Osteocyte (in vitro differentiated cells): ENCODE data around the gene ENOX1. TPM values are rescaled to one million over a fixed set of nuclear protein-coding genes. Genes with fewer than 3 reads are reported as not detected.

Experiments
- DNase-seq: peaks from one replicate; pipeline ENCODE4 v3.0.0; 2021; ENCODE audit warnings: mixed read lengths; ENCODE audit not compliant: unreplicated experiment; ENCODE audit errors: extremely low spot score
- H3K27ac Mint-ChIP-seq: one replicate; pipeline ENCODE4 v1.8.0; 2021; ENCODE audit warnings: mild to moderate bottlenecking, mixed read lengths; ENCODE audit not compliant: unreplicated experiment
- H3K27me3 Mint-ChIP-seq: one replicate; pipeline ENCODE4 v1.8.0; 2021; ENCODE audit warnings: mixed read lengths; ENCODE audit not compliant: unreplicated experiment
- H3K36me3 Mint-ChIP-seq: one replicate; pipeline ENCODE4 v1.8.0; 2021; ENCODE audit warnings: mixed read lengths; ENCODE audit not compliant: unreplicated experiment
- H3K4me1 Mint-ChIP-seq: one replicate; pipeline ENCODE4 v1.8.0; 2021; ENCODE audit warnings: mixed read lengths; ENCODE audit not compliant: unreplicated experiment
- H3K4me3 Mint-ChIP-seq: one replicate; pipeline ENCODE4 v1.8.0; 2021; ENCODE audit warnings: mild to moderate bottlenecking, moderate library complexity, mixed read lengths; ENCODE audit not compliant: unreplicated experiment
- H3K9me3 Mint-ChIP-seq: one replicate; pipeline ENCODE4 v1.8.0; 2021; ENCODE audit warnings: mixed read lengths; ENCODE audit not compliant: unreplicated experiment
- total RNA-seq: library from RNA; stranded (reverse); gene quantifications from 2 replicates; pipeline ENCODE4 v1.2.1, GENCODE V29; 2021
- TF ChIP-seq, protein P1 (sequence below): fragments of 200-600 bp; sonication (generic); IDR thresholded peaks from 2 replicates; pipeline ENCODE4 v1.5.0; 2021; ENCODE audit warnings: antibody characterized with exemption, mild to moderate bottlenecking, moderate library complexity

ENOX1 gene
- total RNA-seq, 1 donor from 2014 or later: 5.9 TPM

GRCh38 chr13:43285933-43286597 is 500.7 kb downstream of the ENOX1 start:
- Mint-ChIP-seq H3K9me3 (no peaks in the 10 kb centered on the region), H3K27ac (peak overlapping the region; percentile 4), H3K27me3 (no peaks in the 10 kb centered on the region), H3K4me3 (no peak overlapping the region), H3K4me1 (peaks cover 37% of the 10 kb centered on the region), H3K36me3 (peaks cover 2% of the 10 kb centered on the region)
- TF ChIP-seq, protein P1, sequence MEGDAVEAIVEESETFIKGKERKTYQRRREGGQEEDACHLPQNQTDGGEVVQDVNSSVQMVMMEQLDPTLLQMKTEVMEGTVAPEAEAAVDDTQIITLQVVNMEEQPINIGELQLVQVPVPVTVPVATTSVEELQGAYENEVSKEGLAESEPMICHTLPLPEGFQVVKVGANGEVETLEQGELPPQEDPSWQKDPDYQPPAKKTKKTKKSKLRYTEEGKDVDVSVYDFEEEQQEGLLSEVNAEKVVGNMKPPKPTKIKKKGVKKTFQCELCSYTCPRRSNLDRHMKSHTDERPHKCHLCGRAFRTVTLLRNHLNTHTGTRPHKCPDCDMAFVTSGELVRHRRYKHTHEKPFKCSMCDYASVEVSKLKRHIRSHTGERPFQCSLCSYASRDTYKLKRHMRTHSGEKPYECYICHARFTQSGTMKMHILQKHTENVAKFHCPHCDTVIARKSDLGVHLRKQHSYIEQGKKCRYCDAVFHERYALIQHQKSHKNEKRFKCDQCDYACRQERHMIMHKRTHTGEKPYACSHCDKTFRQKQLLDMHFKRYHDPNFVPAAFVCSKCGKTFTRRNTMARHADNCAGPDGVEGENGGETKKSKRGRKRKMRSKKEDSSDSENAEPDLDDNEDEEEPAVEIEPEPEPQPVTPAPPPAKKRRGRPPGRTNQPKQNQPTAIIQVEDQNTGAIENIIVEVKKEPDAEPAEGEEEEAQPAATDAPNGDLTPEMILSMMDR: no peak
- no peak for DNase-seq

DNA sequence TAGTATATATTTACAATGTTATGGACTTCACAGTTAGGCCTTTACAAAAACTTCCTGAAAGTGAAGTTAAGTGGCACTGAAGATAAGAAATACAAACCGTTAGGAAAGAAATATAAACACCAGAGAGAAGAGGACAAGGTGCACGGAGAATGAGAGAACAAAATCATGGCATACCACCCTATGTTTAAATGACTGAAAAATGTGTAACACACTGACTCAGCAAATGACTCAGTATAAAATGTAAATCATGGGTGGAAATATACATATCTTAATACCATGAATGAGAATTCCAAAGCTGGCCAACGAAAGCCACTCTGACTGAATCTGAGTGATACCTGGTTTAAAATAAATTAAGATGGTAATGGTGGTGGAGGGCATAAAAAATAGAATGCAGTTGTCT is 502.6 kb downstream of the ENOX1 start:
- Mint-ChIP-seq H3K4me3 (no peak overlapping the region), H3K27ac (peak overlapping the region; percentile 77), H3K27me3 (no peaks in the 10 kb centered on the region), H3K4me1 (peaks cover 30% of the 10 kb centered on the region), H3K9me3 (no peaks in the 10 kb centered on the region), H3K36me3 (peaks cover 2% of the 10 kb centered on the region)
- DNase-seq: no peak
- TF ChIP-seq, protein P1: no peak

DNA sequence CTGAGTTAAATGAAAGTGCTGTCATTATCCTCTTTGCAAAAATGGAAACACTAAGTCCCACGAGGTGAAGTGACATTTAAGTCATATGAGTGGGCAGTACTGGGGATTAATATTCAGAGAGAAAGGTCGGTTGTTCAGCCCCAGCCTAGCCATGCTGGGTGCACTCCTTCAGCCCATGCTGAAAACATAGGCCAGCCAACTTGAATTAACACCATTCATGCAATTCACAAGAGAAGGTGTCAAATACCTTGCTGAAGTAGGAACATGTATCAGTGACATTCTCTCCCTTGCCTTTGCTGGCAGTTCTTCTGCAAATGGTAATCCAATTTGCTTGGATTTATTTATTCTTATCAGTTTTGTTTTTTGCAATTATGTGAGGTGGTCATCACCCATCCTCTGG is 507.1 kb downstream of the ENOX1 start:
- no peak for DNase-seq
- Mint-ChIP-seq H3K27ac (no peak overlapping the region), H3K36me3 (peaks cover 2% of the 10 kb centered on the region), H3K27me3 (no peaks in the 10 kb centered on the region), H3K9me3 (no peaks in the 10 kb centered on the region), H3K4me3 (no peak overlapping the region), H3K4me1 (peaks cover 34% of the 10 kb centered on the region)
- TF ChIP-seq, protein P1: no peak

- no peaks in the 10 kb centered on the region for H3K9me3 Mint-ChIP-seq
- H3K27me3 Mint-ChIP-seq: no peaks in the 10 kb centered on the region
- H3K27ac Mint-ChIP-seq: no peak overlapping the region
- peaks cover 24% of the 10 kb centered on the region for H3K4me1 Mint-ChIP-seq
- H3K4me3 Mint-ChIP-seq: no peak overlapping the region
- DNase-seq: no peak
- TF ChIP-seq, protein P1: no peak
- peaks cover 2% of the 10 kb centered on the region for H3K36me3 Mint-ChIP-seq
Measured at GRCh38 chr13:43278127-43278526, 508.6 kb downstream of the ENOX1 start.

DNA sequence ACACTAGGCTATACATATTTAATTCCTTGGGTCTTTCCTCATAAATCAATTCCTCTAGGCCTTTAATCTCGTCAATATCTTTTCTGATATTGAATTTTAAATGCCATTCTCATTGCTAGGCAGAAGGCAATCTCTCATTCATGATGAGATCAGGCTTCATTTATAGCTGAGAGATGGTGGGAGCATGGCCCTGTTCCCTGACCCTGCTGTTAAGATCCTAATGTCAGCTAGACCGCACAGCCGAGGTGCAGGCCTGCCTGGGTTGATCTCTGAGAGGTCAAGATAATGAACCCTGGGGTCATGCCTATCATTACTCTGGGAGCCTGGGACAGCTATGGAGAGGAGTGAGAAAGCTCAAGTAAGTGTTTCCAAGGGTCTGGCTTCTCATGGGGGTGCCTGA is 509.6 kb downstream of the ENOX1 start:
- H3K4me1 Mint-ChIP-seq: peaks cover 27% of the 10 kb centered on the region
- no peaks in the 10 kb centered on the region for H3K9me3 Mint-ChIP-seq
- DNase-seq: no peak
- TF ChIP-seq, protein P1: no peak
- H3K27ac Mint-ChIP-seq: no peak overlapping the region
- H3K27me3 Mint-ChIP-seq: no peaks in the 10 kb centered on the region
- H3K36me3 Mint-ChIP-seq: peaks cover 2% of the 10 kb centered on the region
- H3K4me3 Mint-ChIP-seq: no peak overlapping the region
